ENCODE results near the gene TUSC2. TPM values are rescaled to one million over a fixed set of nuclear protein-coding genes. Genes with fewer than 3 reads are reported as not detected.

Gene TUSC2
- total and polyA plus RNA-seq, 2 of the 13 experiments (the other 11 are each of a cell fraction or from before 2014, with no cell fraction given) = 36.7 to 39.1 TPM

- peak; percentile 72; the same call in 1 of the 2 replicates for TF ChIP-seq KDM3A (CRISPR knock-in tag; IDR thresholded peaks at IDR 0.05; ENCODE audit: low read depth)
- TF ChIP-seq ZNF503 (CRISPR knock-in tag; IDR thresholded peaks at IDR 0.05) = no peak
- peak; percentile 57 for TF ChIP-seq SP2 (CRISPR knock-in tag; IDR thresholded peaks at IDR 0.05)
- TF ChIP-seq SRY (CRISPR knock-in tag; IDR thresholded peaks at IDR 0.05) = peak; percentile 48; the same call in 1 of the 2 replicates
- peak; percentile 90 for TF ChIP-seq ATF1 (CRISPR knock-in tag; IDR thresholded peaks at IDR 0.05)
- TF ChIP-seq BCL3 (CRISPR knock-in tag; IDR thresholded peaks at IDR 0.05) = peak; percentile 76; the same call in 1 of the 2 replicates
- peak; percentile 28; the same call in 1 of the 2 replicates for TF ChIP-seq ZNF747 (CRISPR knock-in tag; IDR thresholded peaks at IDR 0.05; ENCODE audit: borderline replicate concordance)
- no peak for TF ChIP-seq RARA (CRISPR knock-in tag; IDR thresholded peaks at IDR 0.05)
- no peak for TF ChIP-seq U2AF2 (IDR thresholded peaks at IDR 0.05; ENCODE audit: low read depth, low read length)
- TF ChIP-seq MED1 (CRISPR knock-in tag; IDR thresholded peaks at IDR 0.05) = no peak; the same call in 1 of the 2 replicates
- TF ChIP-seq ISL2 (CRISPR knock-in tag; IDR thresholded peaks at IDR 0.05) = no peak
- no peak for TF ChIP-seq SRSF1 (optimal IDR thresholded peaks at IDR 0.05; ENCODE audit: low read depth, low read length)
- no peak for TF ChIP-seq ONECUT2 (CRISPR knock-in tag; IDR thresholded peaks at IDR 0.05)
- TF ChIP-seq KLF12 (CRISPR knock-in tag; IDR thresholded peaks at IDR 0.05; ENCODE audit: borderline replicate concordance) = peak; percentile 95; the same call in 1 of the 2 replicates
- TF ChIP-seq ZNF343 (CRISPR knock-in tag; IDR thresholded peaks at IDR 0.05) = no peak
- no peak for TF ChIP-seq EEA1 (CRISPR knock-in tag; IDR thresholded peaks at IDR 0.05; ENCODE audit: borderline replicate concordance)
- TF ChIP-seq SMARCC2 (IDR thresholded peaks at IDR 0.05) = no peak
- no peak for TF ChIP-seq REXO4 (CRISPR knock-in tag; IDR thresholded peaks at IDR 0.05; ENCODE audit: borderline replicate concordance)
- TF ChIP-seq JUND (CRISPR knock-in tag; IDR thresholded peaks at IDR 0.05) = no peak; the same call in 1 of the 2 replicates
- TF ChIP-seq RELA (CRISPR knock-in tag; IDR thresholded peaks at IDR 0.05) = no peak
- peak; percentile 90 for TF ChIP-seq MAZ (IDR thresholded peaks at IDR 0.05; ENCODE audit: borderline replicate concordance, low read depth, low read length)
- TF ChIP-seq MAZ (CRISPR knock-in tag; IDR thresholded peaks at IDR 0.05; ENCODE audit: low read depth) = peak; percentile 97
- TF ChIP-seq SIN3A (IDR thresholded peaks at IDR 0.05; ENCODE audit: borderline replicate concordance, low read depth, low read length) = peak; percentile 70; the same call in 1 of the 2 replicates
- no peak for TF ChIP-seq DZIP1 (CRISPR knock-in tag; IDR thresholded peaks at IDR 0.05)
- TF ChIP-seq ZSCAN25 (CRISPR knock-in tag; IDR thresholded peaks at IDR 0.05) = no peak
Measured at GRCh38 chr3:50292159-50293078, 35.6 kb downstream of the TUSC2 start, which contains the start of gene IFRD2 (continued).

All from HepG2 (cell line).